Neutrophil (primary cell): ENCODE results near the gene REEP5.
"Not testable (repeated sequence)": the region's sequence is repeated elsewhere in the genome, so short reads cannot be mapped to it uniquely, and the experiment has no call there.

ENCODE experiments used
- H3K27ac ChIP-seq: fragments of 200-600 bp; sonication (generic); 2 replicates; pipeline ENCODE4 v1.5.1; 2016; ENCODE audit warnings: mild to moderate bottlenecking, moderate library complexity
- H3K27me3 ChIP-seq: fragments of 200-600 bp; sonication (generic); 2 replicates; pipeline ENCODE4 v1.6.0; 2016; ENCODE audit warnings: mild to moderate bottlenecking
- H3K36me3 ChIP-seq: fragments of 200-600 bp; sonication (generic); 2 replicates; pipeline ENCODE4 v1.5.1; 2017
- H3K4me1 ChIP-seq, 2 experiments: fragments of 200-600 bp in 1 of 2; sonication (generic) in 1 of 2; 1 replicate in 1 of 2; 2 replicates in 1 of 2; pipeline versions ENCODE4 v1.5.1 to v1.6.1; 2013 to 2016; ENCODE audit warnings: low read depth in 1 of 2, low read length in 1 of 2, mild to moderate bottlenecking in 1 of 2, moderate library complexity in 1 of 2; ENCODE audit not compliant: control insufficient read depth in 1 of 2, insufficient read depth in 1 of 2
- H3K4me3 ChIP-seq, 2 experiments: fragments of 200-600 bp in 1 of 2; sonication (generic) in 1 of 2; 1 replicate in 1 of 2; 2 replicates in 1 of 2; pipeline ENCODE4 v1.5.1; 2013 to 2016; ENCODE audit warnings: low read depth in 1 of 2, low read length in 1 of 2, mild to moderate bottlenecking in 1 of 2, moderate library complexity in 1 of 2
- H3K9me3 ChIP-seq: fragments of 200-600 bp; sonication (generic); 2 replicates; pipeline ENCODE4 v1.5.1; 2016
- TF ChIP-seq, protein P1 (sequence below): fragments of 200-600 bp; sonication (generic); IDR thresholded peaks from 2 replicates; pipeline ENCODE4 v1.5.1; 2016; ENCODE audit warnings: antibody characterized with exemption

REEP5 gene

DNA sequence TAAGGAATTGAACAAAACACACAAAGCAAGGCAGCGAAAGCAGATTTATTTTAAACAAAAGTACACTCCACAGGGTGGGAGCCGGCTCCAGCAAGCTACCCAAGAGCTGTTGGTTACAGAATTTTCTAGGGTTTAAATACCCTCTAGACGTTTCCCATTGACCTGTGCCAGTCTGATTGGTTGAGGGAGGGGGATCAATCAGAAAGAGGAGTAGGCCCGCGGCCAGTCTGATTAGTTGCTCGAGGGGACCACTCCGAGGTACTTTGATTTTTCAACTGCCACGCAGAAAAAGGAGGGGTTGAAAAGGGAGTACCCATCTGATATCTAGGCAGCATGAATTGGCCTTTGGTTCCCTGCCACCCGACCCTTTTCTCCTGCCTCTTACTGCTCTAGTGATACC lies 59.9 kb downstream of the REEP5 start:
- Histone ChIP-seq H3K4me1 (peaks cover 18 to 19% of the 10 kb centered on the region in 2 experiments), H3K27me3 (peaks cover 18% of the 10 kb centered on the region), H3K36me3 (peaks cover 46% of the 10 kb centered on the region), H3K9me3 (no peaks in the 10 kb centered on the region), H3K27ac (no peak overlapping the region), H3K4me3 (peak overlapping the region; percentile 73 to 93)
- TF ChIP-seq, protein P1, sequence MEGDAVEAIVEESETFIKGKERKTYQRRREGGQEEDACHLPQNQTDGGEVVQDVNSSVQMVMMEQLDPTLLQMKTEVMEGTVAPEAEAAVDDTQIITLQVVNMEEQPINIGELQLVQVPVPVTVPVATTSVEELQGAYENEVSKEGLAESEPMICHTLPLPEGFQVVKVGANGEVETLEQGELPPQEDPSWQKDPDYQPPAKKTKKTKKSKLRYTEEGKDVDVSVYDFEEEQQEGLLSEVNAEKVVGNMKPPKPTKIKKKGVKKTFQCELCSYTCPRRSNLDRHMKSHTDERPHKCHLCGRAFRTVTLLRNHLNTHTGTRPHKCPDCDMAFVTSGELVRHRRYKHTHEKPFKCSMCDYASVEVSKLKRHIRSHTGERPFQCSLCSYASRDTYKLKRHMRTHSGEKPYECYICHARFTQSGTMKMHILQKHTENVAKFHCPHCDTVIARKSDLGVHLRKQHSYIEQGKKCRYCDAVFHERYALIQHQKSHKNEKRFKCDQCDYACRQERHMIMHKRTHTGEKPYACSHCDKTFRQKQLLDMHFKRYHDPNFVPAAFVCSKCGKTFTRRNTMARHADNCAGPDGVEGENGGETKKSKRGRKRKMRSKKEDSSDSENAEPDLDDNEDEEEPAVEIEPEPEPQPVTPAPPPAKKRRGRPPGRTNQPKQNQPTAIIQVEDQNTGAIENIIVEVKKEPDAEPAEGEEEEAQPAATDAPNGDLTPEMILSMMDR: no peak

DNA sequence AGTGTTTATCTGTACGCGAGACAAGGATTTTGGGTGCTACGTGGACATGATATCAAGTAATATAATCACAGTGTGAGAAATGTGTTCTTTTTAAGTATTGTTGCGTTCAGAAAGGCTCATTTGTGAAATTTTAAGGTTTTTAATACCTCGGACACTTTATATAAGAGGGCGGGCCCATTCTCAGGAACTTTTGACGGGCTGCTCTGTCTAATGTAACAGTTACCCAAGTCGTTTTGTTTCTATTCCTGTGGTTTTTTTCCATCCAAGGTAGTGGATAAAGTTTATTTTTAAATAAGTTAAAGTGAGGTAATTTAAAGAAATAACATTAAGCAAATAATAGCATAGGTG lies 60.4 kb downstream of the REEP5 start:
- TF ChIP-seq, protein P1: no peak
- peak overlapping the region; percentile 73 to 93 for H3K4me3 ChIP-seq
- H3K4me1 ChIP-seq: peaks cover 18 to 19% of the 10 kb centered on the region in 2 experiments
- H3K27ac ChIP-seq: peak overlapping the region; percentile 84
- H3K27me3 ChIP-seq: peaks cover 22% of the 10 kb centered on the region
- peaks cover 41% of the 10 kb centered on the region for H3K36me3 ChIP-seq
- H3K9me3 ChIP-seq: no peaks in the 10 kb centered on the region

DNA sequence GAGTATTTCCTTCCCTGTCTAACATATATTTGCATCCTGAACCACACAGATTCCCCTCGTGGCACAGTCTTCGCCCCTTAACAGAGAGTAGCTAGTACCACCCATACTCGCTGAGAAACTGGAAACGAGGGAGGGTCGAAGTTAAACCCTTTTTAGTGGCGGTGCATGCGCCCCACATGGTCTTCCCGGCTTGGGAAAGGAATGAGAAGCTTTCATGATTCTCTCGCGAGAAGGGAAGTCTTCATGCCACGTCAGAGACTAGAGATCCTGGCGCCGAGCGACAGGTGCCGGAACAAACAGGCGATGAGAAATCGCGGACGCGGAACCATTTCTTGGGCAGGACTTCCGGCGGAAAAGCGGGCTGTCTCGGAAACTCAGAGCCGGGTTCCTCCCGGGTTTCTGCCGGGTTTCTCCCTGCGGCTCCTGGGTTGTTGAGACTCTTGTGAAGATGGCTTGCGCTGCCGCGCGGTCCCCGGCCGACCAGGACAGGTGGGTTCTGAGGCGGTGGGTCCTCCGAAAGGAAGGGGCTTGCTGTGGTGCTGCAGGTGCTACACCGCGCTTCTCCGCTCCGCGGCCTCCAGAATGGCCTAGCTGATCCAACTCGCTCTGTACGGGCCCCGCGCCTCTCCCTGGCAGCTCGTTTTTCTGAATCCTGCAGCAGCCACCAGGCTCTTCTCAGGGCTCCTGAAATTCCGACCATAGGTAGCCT lies 60.9 kb downstream of the REEP5 start, which contains the start of gene SRP19:
TSS of gene SRP19 (plus strand) at position 359 of the 709 bp plus-strand sequence. CDS start at position 449, 90 bp downstream.
- Histone ChIP-seq H3K27me3 (peaks cover 27% of the 10 kb centered on the region), H3K9me3 (no peaks in the 10 kb centered on the region), H3K27ac (peak within 1 kb of the TSS; percentile 84), H3K36me3 (peaks cover 36% of the 10 kb centered on the region), H3K4me1 (peaks cover 18 to 19% of the 10 kb centered on the region in 2 experiments), H3K4me3 (peak within 1 kb of the TSS; percentile 73 to 93)
- TF ChIP-seq, protein P1: peak; percentile 24

DNA sequence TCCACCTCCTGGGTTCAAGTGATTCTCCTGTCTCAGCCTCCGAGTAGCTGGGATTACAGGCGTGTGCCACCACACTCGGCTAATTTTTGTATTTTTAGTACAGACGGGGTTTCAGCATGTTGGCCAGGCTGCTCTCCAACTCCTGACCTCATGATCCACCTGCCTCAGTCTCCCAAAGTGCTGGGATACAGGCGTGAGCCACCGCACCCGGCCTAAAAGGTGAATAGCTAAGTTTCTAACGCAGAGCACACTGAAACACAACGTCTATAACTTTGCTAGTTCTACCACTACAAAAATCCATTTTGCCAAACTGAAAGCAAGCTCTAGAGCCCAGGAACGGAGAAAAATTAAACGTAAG lies 61.5 kb downstream of the REEP5 start:
- Histone ChIP-seq H3K4me1 (peaks cover 18 to 19% of the 10 kb centered on the region in 2 experiments), H3K36me3 (peaks cover 32% of the 10 kb centered on the region), H3K27me3 (peaks cover 32% of the 10 kb centered on the region), H3K27ac (peak overlapping the region; percentile 84), H3K4me3 (peak overlapping the region; percentile 73 to 93)
- not testable (repeated sequence) for H3K9me3 ChIP-seq

DNA sequence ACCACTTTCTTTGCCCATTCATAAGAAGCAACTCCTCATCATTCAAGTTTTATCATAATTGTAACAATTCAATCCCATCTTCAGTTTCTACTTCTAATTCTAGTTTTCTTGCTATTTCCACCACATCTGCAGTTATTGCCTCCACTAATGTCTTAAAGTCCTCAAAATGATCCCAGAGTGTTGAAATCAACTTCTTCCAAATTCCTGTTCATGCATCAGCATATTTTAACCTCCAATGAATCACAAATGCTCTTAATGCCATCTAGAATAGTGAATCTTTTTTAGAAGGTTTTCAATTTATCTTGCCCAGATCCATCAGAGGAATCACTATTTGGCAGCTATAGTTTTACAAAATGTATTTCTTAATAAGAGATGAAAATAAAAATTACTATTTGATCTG lies 64.2 kb downstream of the REEP5 start:
- Histone ChIP-seq H3K4me3 (no peak overlapping the region), H3K4me1 (peaks cover 18 to 19% of the 10 kb centered on the region in 2 experiments), H3K27me3 (peaks cover 52% of the 10 kb centered on the region), H3K36me3 (peaks cover 6% of the 10 kb centered on the region), H3K27ac (no peak overlapping the region), H3K9me3 (no peaks in the 10 kb centered on the region)
- TF ChIP-seq, protein P1: no peak

DNA sequence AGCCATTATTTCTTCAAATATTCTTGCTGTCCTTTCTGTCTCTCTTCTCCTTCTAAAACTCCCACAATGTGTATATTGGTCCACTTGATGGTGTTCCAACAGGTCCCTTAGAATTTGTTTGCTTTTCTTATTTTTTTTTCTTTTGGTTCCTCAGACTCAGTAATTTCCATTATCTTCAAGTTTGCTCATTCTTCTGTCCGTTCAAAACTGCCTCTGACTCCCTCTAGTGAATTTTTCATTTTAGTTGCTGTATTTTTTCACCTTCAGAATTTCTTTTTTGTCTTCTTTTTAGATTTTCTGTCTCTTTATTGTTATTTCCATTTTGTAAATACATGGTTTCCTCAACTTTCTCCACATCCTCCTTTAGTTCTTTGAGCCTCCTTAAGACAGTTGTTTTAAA lies 67.4 kb downstream of the REEP5 start:
- TF ChIP-seq, protein P1: no peak
- Histone ChIP-seq H3K36me3 (no peaks in the 10 kb centered on the region), H3K4me1 (no peaks in the 10 kb centered on the region), H3K27me3 (peaks cover 54% of the 10 kb centered on the region), H3K4me3 (no peak overlapping the region), H3K9me3 (no peaks in the 10 kb centered on the region), H3K27ac (no peak overlapping the region)
